SIG-M5 (cell line): Measurements from ENCODE around the gene ZSCAN9.

ENCODE experiments used
- DNase-seq: peaks from one replicate; lab custom pipeline; 2025; lab: John Stamatoyannopoulos, UW

ZSCAN9 gene

GRCh38 chr6:28266962-28267694, 42.1 kb downstream of the ZSCAN9 start, which contains the start of gene ZSCAN26:
TSS of gene ZSCAN26 (plus strand) at chr6:28267143. CDS start at chr6:28271920, 4,777 bp downstream.
- no peak for DNase-seq

GRCh38 chr6:28267695-28268059, 42.6 kb downstream of the ZSCAN9 start:
- DNase-seq: no peak

GRCh38 chr6:28269492-28269891, 44.4 kb downstream of the ZSCAN9 start:
- DNase-seq: no peak

GRCh38 chr6:28274888-28275287, 49.8 kb downstream of the ZSCAN9 start:
- no peak for DNase-seq

GRCh38 chr6:28277746-28278145, 52.7 kb downstream of the ZSCAN9 start:
- no peak for DNase-seq

GRCh38 chr6:28280595-28281287, 55.7 kb downstream of the ZSCAN9 start:
- no peak for DNase-seq

- DNase-seq: no peak
Measured at GRCh38 chr6:28281288-28282064, 56.4 kb downstream of the ZSCAN9 start, which contains the start of gene PGBD1. TSS of gene PGBD1 (plus strand) at chr6:28281572. CDS start at chr6:28283814, 2,242 bp downstream.

- no peak for DNase-seq
Measured at GRCh38 chr6:28282926-28283325, 57.9 kb downstream of the ZSCAN9 start.
